Superior temporal gyrus (tissue), 1 donor: Measurements from ENCODE around the gene VPS11.
A peak's percentile ranks its signal among the peaks of the same experiment; 100 is the strongest.
"Not testable (repeated sequence)": the region's sequence is repeated elsewhere in the genome, so short reads cannot be mapped to it uniquely, and the experiment has no call there.

ENCODE experiments used
- DNase-seq: peaks from one replicate; pipeline ENCODE4 v3.0.0-alpha.2; 2016; ENCODE audit errors: extremely low spot score

The VPS11 gene

GRCh38 chr11:119103161-119103664 is 35.6 kb downstream of the VPS11 start:
- DNase-seq: not testable (repeated sequence)

GRCh38 chr11:119103793-119104192 is 36.2 kb downstream of the VPS11 start:
- DNase-seq: peak; percentile 31

GRCh38 chr11:119106564-119107537 is 39.2 kb downstream of the VPS11 start, which contains the start of gene C2CD2L:
Gene C2CD2L, plus strand, starts transcription at chr11:119107344. Its CDS starts 398 bp downstream, at chr11:119107742.
- peak; percentile 84 for DNase-seq

GRCh38 chr11:119107538-119108145 is 40.0 kb downstream of the VPS11 start:
- DNase-seq: no peak

- DNase-seq: no peak
Observed at GRCh38 chr11:119108146-119108856, 40.7 kb downstream of the VPS11 start.

- DNase-seq: no peak
Observed at GRCh38 chr11:119108857-119109221, 41.2 kb downstream of the VPS11 start.

- DNase-seq: no peak
Observed at GRCh38 chr11:119109843-119110242, 42.2 kb downstream of the VPS11 start.

GRCh38 chr11:119110439-119110838 is 42.8 kb downstream of the VPS11 start:
- DNase-seq: no peak

- DNase-seq: no peak
Observed at GRCh38 chr11:119111361-119111925, 43.8 kb downstream of the VPS11 start.

GRCh38 chr11:119112314-119113020 is 44.8 kb downstream of the VPS11 start:
- no peak for DNase-seq

- DNase-seq: no peak
Observed at GRCh38 chr11:119113716-119114115, 46.1 kb downstream of the VPS11 start.

GRCh38 chr11:119114351-119114750 is 46.7 kb downstream of the VPS11 start:
- no peak for DNase-seq

GRCh38 chr11:119115484-119116234 is 48.0 kb downstream of the VPS11 start:
- no peak for DNase-seq

- no peak for DNase-seq
Observed at GRCh38 chr11:119116235-119116594, 48.6 kb downstream of the VPS11 start.

GRCh38 chr11:119116601-119117000 is 49.0 kb downstream of the VPS11 start:
- no peak for DNase-seq

GRCh38 chr11:119117004-119117706 is 49.5 kb downstream of the VPS11 start:
- DNase-seq: no peak

- no peak for DNase-seq
Observed at GRCh38 chr11:119118227-119118626, 50.6 kb downstream of the VPS11 start.

- no peak for DNase-seq
Observed at GRCh38 chr11:119118946-119119345, 51.3 kb downstream of the VPS11 start.

GRCh38 chr11:119120639-119121007 is 53.0 kb downstream of the VPS11 start:
- DNase-seq: no peak
